Ishikawa (cell line): ENCODE data around the gene ZDHHC19.

ENCODE experiments used
- CREB1 ChIP-seq: IDR thresholded peaks from 2 replicates; pipeline ENCODE4 v1.6.1; 2012; ENCODE audit warnings: low read depth
- EP300 ChIP-seq: IDR thresholded peaks from 2 replicates; pipeline ENCODE4 v1.6.1; 2012; ENCODE audit warnings: borderline replicate concordance
- RAD21 ChIP-seq: IDR thresholded peaks from 2 replicates; pipeline ENCODE4 v1.6.1; 2012; ENCODE audit warnings: low read depth
- TCF12 ChIP-seq: IDR thresholded peaks from 2 replicates; pipeline ENCODE4 v1.6.1; 2012; ENCODE audit warnings: low read depth
- YY1 ChIP-seq: IDR thresholded peaks from 2 replicates; pipeline ENCODE4 v1.6.1; 2012; ENCODE audit warnings: low read depth

- no peak for TF ChIP-seq TCF12
- no peak for TF ChIP-seq YY1
- TF ChIP-seq CREB1 = no peak
- TF ChIP-seq EP300 = no peak
- TF ChIP-seq RAD21 = no peak
Observed at GRCh38 chr3:196180346-196180745, 30.9 kb downstream of the ZDHHC19 start.
